ENCODE measurements around the gene GNB3. TPM values are rescaled to one million over a fixed set of nuclear protein-coding genes. Genes with fewer than 3 reads are reported as not detected.

The GNB3 gene
- total RNA-seq, 1 experiment from 2014 or later = not detected

DNA sequence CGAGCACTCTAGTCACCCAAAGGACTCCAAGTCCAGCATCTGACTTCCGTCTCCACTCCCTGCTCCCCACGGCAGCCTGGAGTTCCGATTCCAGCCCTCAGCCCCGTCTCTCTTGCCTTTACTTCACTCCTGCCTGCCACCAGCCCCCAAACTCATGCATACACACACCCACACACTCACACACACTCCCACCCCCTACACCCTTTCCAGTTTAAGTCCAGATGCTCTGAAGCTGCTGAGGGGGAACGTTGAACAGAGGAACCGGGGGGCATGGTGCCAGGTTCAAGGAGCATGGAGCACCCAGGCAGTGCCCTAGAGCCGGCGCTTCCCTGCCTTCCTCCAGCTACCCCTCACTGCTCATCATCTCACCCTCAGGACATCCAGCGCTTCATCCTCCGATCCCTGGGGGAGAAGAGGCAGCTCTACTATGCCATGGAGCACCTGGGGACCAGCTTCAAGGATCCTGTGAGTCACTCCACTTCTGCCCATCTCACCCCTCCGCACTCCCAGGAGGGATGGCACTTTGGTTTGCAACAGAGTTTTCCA, 9.2 kb upstream of the GNB3 start:
- no peak overlapping the region for H3K4me3 Mint-ChIP-seq (ENCODE audit: low read depth, unreplicated experiment)
- H3K27me3 Mint-ChIP-seq (ENCODE audit: unreplicated experiment) = peaks cover 88% of the 10 kb centered on the region
- no TSS peak for BruUV-seq (replicated peaks)
- peaks cover 29% of the 10 kb centered on the region for H3K4me1 Mint-ChIP-seq (ENCODE audit: low read depth, unreplicated experiment)
- CTCF ChIA-PET = interaction anchor here (1.2 to 1.6 kb wide), 3 partner anchors 10 to 20 kb away, joined by 3 to 6 read pairs (median 5); partner anchors contain the start of genes CDCA3, GPR162 and USP5
- H3K36me3 Mint-ChIP-seq (ENCODE audit: insufficient read depth, unreplicated experiment) = peaks cover 16% of the 10 kb centered on the region
- no peaks in the 10 kb centered on the region for H3K9me3 Mint-ChIP-seq (ENCODE audit: low read depth, unreplicated experiment)
- no peak overlapping the region for H3K27ac Mint-ChIP-seq (ENCODE audit: unreplicated experiment)
- DNase-seq = no peak
- intact Hi-C loops (cut with micrococcal nuclease; ENCODE audit: unreplicated experiment) = no loop called here
- TF ChIP-seq, protein P1, sequence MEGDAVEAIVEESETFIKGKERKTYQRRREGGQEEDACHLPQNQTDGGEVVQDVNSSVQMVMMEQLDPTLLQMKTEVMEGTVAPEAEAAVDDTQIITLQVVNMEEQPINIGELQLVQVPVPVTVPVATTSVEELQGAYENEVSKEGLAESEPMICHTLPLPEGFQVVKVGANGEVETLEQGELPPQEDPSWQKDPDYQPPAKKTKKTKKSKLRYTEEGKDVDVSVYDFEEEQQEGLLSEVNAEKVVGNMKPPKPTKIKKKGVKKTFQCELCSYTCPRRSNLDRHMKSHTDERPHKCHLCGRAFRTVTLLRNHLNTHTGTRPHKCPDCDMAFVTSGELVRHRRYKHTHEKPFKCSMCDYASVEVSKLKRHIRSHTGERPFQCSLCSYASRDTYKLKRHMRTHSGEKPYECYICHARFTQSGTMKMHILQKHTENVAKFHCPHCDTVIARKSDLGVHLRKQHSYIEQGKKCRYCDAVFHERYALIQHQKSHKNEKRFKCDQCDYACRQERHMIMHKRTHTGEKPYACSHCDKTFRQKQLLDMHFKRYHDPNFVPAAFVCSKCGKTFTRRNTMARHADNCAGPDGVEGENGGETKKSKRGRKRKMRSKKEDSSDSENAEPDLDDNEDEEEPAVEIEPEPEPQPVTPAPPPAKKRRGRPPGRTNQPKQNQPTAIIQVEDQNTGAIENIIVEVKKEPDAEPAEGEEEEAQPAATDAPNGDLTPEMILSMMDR (IDR thresholded peaks at IDR 0.05; ENCODE audit: unreplicated experiment) = no peak

DNA sequence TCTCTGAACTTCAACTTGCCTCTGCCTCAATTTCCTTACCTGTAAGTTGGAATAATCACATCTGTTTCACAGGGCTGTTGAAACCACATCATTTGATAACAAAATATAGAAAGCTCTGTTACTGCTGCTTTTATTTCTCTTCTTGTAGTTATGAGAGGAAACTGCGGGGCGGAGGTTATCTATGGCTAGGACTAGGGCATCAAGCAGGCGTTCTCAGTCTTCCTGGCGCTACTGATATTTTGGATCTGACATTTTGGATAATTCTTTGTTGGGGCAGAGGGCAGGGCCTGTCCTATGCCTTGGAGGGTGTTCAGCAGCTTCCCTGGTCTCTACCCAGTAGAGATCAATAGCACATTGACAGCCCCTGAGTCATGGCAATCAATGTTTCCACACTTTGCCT, 8.6 kb upstream of the GNB3 start:
- H3K4me3 Mint-ChIP-seq (ENCODE audit: low read depth, unreplicated experiment) = no peak overlapping the region
- H3K27ac Mint-ChIP-seq (ENCODE audit: unreplicated experiment) = no peak overlapping the region
- BruUV-seq (replicated peaks) = no TSS peak
- intact Hi-C loops (cut with micrococcal nuclease; ENCODE audit: unreplicated experiment) = no loop called here
- H3K27me3 Mint-ChIP-seq (ENCODE audit: unreplicated experiment) = peaks cover 88% of the 10 kb centered on the region
- H3K9me3 Mint-ChIP-seq (ENCODE audit: low read depth, unreplicated experiment) = no peaks in the 10 kb centered on the region
- peaks cover 20% of the 10 kb centered on the region for H3K36me3 Mint-ChIP-seq (ENCODE audit: insufficient read depth, unreplicated experiment)
- CTCF ChIA-PET = interaction anchor here (1.6 kb wide), 1 partner anchor 20 kb away, joined by 6 read pairs; the partner anchor contains the start of genes CDCA3 and USP5
- DNase-seq = no peak
- TF ChIP-seq, protein P1 (IDR thresholded peaks at IDR 0.05; ENCODE audit: unreplicated experiment) = no peak
- H3K4me1 Mint-ChIP-seq (ENCODE audit: low read depth, unreplicated experiment) = peaks cover 28% of the 10 kb centered on the region

DNA sequence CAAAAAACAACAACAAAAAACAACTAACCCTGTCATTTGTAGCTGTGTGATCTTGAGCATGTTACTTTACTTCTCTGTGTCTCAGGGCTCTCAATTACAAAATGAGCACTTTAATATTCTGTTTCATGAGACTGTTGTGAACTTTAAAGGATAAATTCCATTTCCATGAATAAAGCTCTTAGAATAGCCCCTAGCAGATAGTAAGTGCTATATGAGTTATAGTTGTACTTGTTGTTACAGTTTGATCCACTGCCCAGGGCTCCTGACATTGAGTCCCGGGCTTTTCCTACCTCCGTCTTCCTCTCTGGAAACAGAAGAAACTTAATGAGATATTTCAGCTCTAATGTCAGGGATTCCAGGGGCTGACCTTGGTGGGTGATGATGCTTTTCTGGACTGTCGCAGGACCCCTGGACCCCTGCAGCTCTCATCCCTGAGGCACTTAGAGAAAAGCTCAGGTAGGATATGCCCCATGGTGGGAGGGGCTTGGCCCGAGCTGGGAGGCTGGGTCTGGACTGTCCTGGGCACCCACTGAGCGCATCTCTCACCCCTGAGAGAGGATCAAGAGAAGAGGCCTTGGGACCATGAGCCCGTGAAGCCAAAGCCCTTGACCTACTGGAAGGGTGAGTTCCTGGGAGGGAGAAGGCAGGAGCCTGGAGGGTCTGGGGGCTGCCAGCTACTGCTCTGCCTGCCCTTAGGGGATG, 7.4 kb upstream of the GNB3 start:
- BruUV-seq (replicated peaks) = no TSS peak
- Mint-ChIP-seq H3K27ac (ENCODE audit: unreplicated experiment) (no peak overlapping the region), H3K4me1 (ENCODE audit: low read depth, unreplicated experiment) (peaks cover 20% of the 10 kb centered on the region), H3K27me3 (ENCODE audit: unreplicated experiment) (peaks cover 87% of the 10 kb centered on the region), H3K4me3 (ENCODE audit: low read depth, unreplicated experiment) (no peak overlapping the region), H3K9me3 (ENCODE audit: low read depth, unreplicated experiment) (no peaks in the 10 kb centered on the region), H3K36me3 (ENCODE audit: insufficient read depth, unreplicated experiment) (peaks cover 14% of the 10 kb centered on the region)
- CTCF ChIA-PET = interaction anchor here (0.6 to 1.3 kb wide), 3 partner anchors 34 to 124 kb away, joined by 3 to 5 read pairs (median 4); partner anchors contain the start of genes SPSB2 and TPI1
- intact Hi-C loops (cut with micrococcal nuclease; ENCODE audit: unreplicated experiment) = no loop called here
- TF ChIP-seq, protein P1 (IDR thresholded peaks at IDR 0.05; ENCODE audit: unreplicated experiment) = no peak
- DNase-seq = no peak

DNA sequence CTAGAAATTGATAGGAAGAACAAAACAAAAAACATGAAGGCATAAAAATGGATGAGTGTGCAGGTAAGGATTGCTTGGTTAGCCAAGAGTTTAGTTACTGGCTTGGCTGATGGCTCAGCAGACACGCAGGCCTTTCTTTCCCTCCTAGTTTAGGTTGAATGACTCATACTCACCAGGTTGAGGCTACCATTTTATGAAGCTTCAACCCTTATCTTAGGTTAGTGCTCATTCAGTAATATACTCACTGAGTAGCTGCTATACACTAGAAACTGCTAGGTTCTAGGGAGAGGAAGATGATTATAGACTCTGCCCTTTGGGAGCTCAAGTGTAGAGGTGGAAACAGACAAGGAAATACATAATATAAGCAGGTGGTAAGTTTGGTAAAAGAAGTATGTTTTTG, 6.5 kb upstream of the GNB3 start:
- Mint-ChIP-seq H3K27ac (ENCODE audit: unreplicated experiment) (no peak overlapping the region), H3K36me3 (ENCODE audit: insufficient read depth, unreplicated experiment) (peaks cover 8% of the 10 kb centered on the region), H3K27me3 (ENCODE audit: unreplicated experiment) (peaks cover 87% of the 10 kb centered on the region), H3K9me3 (ENCODE audit: low read depth, unreplicated experiment) (no peaks in the 10 kb centered on the region), H3K4me3 (ENCODE audit: low read depth, unreplicated experiment) (no peak overlapping the region), H3K4me1 (ENCODE audit: low read depth, unreplicated experiment) (peaks cover 20% of the 10 kb centered on the region)
- BruUV-seq (replicated peaks) = no TSS peak
- intact Hi-C loops (cut with micrococcal nuclease; ENCODE audit: unreplicated experiment) = loop anchor here (2.0 kb wide), 1 partner anchor 81 kb away; the partner anchor contains the start of gene MLF2
- TF ChIP-seq, protein P1 (IDR thresholded peaks at IDR 0.05; ENCODE audit: unreplicated experiment) = no peak
- no peak for DNase-seq
- CTCF ChIA-PET = interaction anchor here (0.5 to 2.1 kb wide), 4 partner anchors 9 to 68 kb away, joined by 4 to 11 read pairs (median 8); partner anchors contain the start of genes CDCA3, PTMS and USP5

Measured in Calu3 (cell line).